ENCODE results near the gene SERPINB6. TPM values are rescaled to one million over a fixed set of nuclear protein-coding genes. Genes with fewer than 3 reads are reported as not detected.

Gene SERPINB6
- total and polyA plus RNA-seq, 2 of the 4 experiments (the other 2 are of a cell fraction) = 37.1 to 91.1 TPM

DNA sequence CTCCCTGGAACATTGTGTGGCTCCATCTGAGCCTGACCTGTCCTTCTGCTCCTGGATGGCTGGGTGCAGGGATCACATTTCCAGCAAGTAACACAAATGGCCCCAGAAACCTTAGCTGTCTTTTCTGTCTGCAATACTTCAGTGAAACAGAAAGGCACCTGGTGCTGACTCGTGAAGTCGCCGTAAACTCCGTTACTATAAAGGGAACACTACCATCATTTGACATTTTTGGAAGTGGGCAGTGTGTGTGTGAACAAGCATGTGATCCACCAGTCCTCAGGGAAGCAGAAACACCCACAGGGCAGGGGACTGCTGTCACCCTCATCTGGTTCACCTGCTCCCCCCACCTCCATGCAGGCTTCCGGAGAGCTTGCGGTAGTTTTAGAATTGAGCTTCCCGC is 23.9 kb downstream of the SERPINB6 start:
- ChIA-PET POLR2A (ENCODE audit: unreplicated experiment) (no interaction called here), CTCF (no interaction called here)
- intact Hi-C loops (cut with micrococcal nuclease) = no loop called here
- no peak overlapping the region for H2BK120ac ChIP-seq (ENCODE audit: low read depth, low read length)
- H3K56ac ChIP-seq (ENCODE audit: extremely low read depth, insufficient read depth, low read length) = no peak overlapping the region
- no peak overlapping the region for H3K4me2 ChIP-seq (ENCODE audit: low read depth, low read length)
- H3K23ac ChIP-seq (ENCODE audit: low read depth, low read length) = no peak overlapping the region
- no peaks in the 10 kb centered on the region for H3K4me1 ChIP-seq (ENCODE audit: control insufficient read depth, insufficient read depth, low read length)
- H4K8ac ChIP-seq (ENCODE audit: low read depth in 2 of 2, low read length in 2 of 2) = no peak overlapping the region
- no CpG with 5 or more reads among the region's 7 CpGs for WGBS, 2 experiments (ENCODE audit: extremely low coverage in 2 of 2, insufficient read length in 1 of 2)
- peaks cover 6% of the 10 kb centered on the region; the same call in 1 of the 2 replicates for H3K9me1 ChIP-seq (ENCODE audit: insufficient read depth, low read length)
- ATAC-seq (ENCODE audit: low read depth) (no peak), DNase-seq (no peak)
- TF ChIP-seq MAZ (IDR thresholded peaks at IDR 0.05; ENCODE audit: borderline replicate concordance, low read depth, low read length) (no peak), RCOR1 (IDR thresholded peaks at IDR 0.05; ENCODE audit: insufficient replicate concordance, low read length) (no peak), FOS (IDR thresholded peaks at IDR 0.05; ENCODE audit: low read depth, low read length) (no peak), RAD21 (IDR thresholded peaks at IDR 0.05; ENCODE audit: low read length) (no peak), CHD1 (IDR thresholded peaks at IDR 0.05; ENCODE audit: low read depth, low read length) (no peak), CEBPB (IDR thresholded peaks at IDR 0.05; ENCODE audit: low read depth, low read length) (no peak), POLR2A (IDR thresholded peaks at IDR 0.05; ENCODE audit: low read depth, low read length) (no peak), MXI1 (IDR thresholded peaks at IDR 0.05; ENCODE audit: borderline replicate concordance, low read depth, low read length) (no peak), NFE2L2 (IDR thresholded peaks at IDR 0.05; ENCODE audit: low read depth, low read length) (no peak), RFX5 (IDR thresholded peaks at IDR 0.05; ENCODE audit: low read depth, low read length) (no peak), BHLHE40 (IDR thresholded peaks at IDR 0.05; ENCODE audit: low read depth, low read length) (no peak), SMC3 (IDR thresholded peaks at IDR 0.05; ENCODE audit: low read depth, low read length) (no peak), MAFK (IDR thresholded peaks at IDR 0.05; ENCODE audit: low read depth, low read length) (no peak)
- TF ChIP-seq, protein P1, sequence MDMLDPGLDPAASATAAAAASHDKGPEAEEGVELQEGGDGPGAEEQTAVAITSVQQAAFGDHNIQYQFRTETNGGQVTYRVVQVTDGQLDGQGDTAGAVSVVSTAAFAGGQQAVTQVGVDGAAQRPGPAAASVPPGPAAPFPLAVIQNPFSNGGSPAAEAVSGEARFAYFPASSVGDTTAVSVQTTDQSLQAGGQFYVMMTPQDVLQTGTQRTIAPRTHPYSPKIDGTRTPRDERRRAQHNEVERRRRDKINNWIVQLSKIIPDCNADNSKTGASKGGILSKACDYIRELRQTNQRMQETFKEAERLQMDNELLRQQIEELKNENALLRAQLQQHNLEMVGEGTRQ (IDR thresholded peaks at IDR 0.05; ENCODE audit: low read depth, low read length) = no peak
- TF ChIP-seq, protein P2, sequence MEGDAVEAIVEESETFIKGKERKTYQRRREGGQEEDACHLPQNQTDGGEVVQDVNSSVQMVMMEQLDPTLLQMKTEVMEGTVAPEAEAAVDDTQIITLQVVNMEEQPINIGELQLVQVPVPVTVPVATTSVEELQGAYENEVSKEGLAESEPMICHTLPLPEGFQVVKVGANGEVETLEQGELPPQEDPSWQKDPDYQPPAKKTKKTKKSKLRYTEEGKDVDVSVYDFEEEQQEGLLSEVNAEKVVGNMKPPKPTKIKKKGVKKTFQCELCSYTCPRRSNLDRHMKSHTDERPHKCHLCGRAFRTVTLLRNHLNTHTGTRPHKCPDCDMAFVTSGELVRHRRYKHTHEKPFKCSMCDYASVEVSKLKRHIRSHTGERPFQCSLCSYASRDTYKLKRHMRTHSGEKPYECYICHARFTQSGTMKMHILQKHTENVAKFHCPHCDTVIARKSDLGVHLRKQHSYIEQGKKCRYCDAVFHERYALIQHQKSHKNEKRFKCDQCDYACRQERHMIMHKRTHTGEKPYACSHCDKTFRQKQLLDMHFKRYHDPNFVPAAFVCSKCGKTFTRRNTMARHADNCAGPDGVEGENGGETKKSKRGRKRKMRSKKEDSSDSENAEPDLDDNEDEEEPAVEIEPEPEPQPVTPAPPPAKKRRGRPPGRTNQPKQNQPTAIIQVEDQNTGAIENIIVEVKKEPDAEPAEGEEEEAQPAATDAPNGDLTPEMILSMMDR (conservative IDR thresholded peaks at IDR 0.05; ENCODE audit: low read depth, low read length) = no peak
- TF ChIP-seq, protein P3, sequence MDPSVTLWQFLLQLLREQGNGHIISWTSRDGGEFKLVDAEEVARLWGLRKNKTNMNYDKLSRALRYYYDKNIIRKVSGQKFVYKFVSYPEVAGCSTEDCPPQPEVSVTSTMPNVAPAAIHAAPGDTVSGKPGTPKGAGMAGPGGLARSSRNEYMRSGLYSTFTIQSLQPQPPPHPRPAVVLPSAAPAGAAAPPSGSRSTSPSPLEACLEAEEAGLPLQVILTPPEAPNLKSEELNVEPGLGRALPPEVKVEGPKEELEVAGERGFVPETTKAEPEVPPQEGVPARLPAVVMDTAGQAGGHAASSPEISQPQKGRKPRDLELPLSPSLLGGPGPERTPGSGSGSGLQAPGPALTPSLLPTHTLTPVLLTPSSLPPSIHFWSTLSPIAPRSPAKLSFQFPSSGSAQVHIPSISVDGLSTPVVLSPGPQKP (IDR thresholded peaks at IDR 0.05; ENCODE audit: borderline replicate concordance, low read depth, low read length) = no peak
- no peak overlapping the region for H3K4me3 ChIP-seq (ENCODE audit: insufficient read depth, low read depth, low read length)
- H2AK5ac ChIP-seq (ENCODE audit: low read depth, low read length) = no peak overlapping the region
- H3K14ac ChIP-seq (replicated peaks; ENCODE audit: low read depth, low read length) = no peak overlapping the region
- BruUV-seq (replicated peaks) = no TSS peak
- H4K20me1 ChIP-seq (ENCODE audit: insufficient read depth, low read length) = no peaks in the 10 kb centered on the region
- no peak overlapping the region for H3K27ac ChIP-seq (ENCODE audit: insufficient read depth, low read length)
- H3K4ac ChIP-seq (ENCODE audit: low read depth, low read length) = no peak overlapping the region
- H2BK20ac ChIP-seq (ENCODE audit: low read depth, low read length) = no peak overlapping the region
- H2BK5ac ChIP-seq (ENCODE audit: low read depth, low read length, poor library complexity, severe bottlenecking) = no peak overlapping the region
- no peak overlapping the region for H2AK9ac ChIP-seq (replicated peaks; ENCODE audit: low read depth, low read length, poor library complexity)
- peaks cover 6 to 22% of the 10 kb centered on the region in 2 experiments; a peak in 3 of 4 replicates for H3K79me1 ChIP-seq (ENCODE audit: low read depth in 1 of 2, low read length in 2 of 2)
- no peak overlapping the region for H4K5ac ChIP-seq (ENCODE audit: low read depth, low read length)
- H2BK15ac ChIP-seq (ENCODE audit: low read depth, low read length) = no peak overlapping the region
- no peaks in the 10 kb centered on the region for H3K27me3 ChIP-seq (ENCODE audit: control insufficient read depth, insufficient read depth, low read length)
- no peak overlapping the region for H3K9ac ChIP-seq (ENCODE audit: low read depth, low read length)
- in situ Hi-C loops (cut with MboI; ENCODE audit: low sequenced_read_pairs) = no loop called here
- dilution Hi-C loops (cut with HindIII; ENCODE audit: low sequenced_read_pairs, unreplicated experiment) = no loop called here
- H3K18ac ChIP-seq (ENCODE audit: low read depth, low read length) = no peak overlapping the region
- peaks cover 33% of the 10 kb centered on the region for H3K36me3 ChIP-seq (ENCODE audit: control insufficient read depth, insufficient read depth, low read length)
- no peaks in the 10 kb centered on the region for H3K9me3 ChIP-seq (ENCODE audit: control insufficient read depth, insufficient read depth, low read length)
- no peak overlapping the region for H4K91ac ChIP-seq (ENCODE audit: insufficient read depth, low read depth, low read length)
- H2AFZ ChIP-seq (replicated peaks; ENCODE audit: low read length, poor library complexity) = no peak overlapping the region
